SK-N-MC (cell line): Measurements from ENCODE around the gene LTK.
"Not testable (repeated sequence)": the region's sequence is repeated elsewhere in the genome, so short reads cannot be mapped to it uniquely, and the experiment has no call there.

ENCODE experiments used
- DNase-seq: peaks from one replicate; pipeline ENCODE4 v3.0.0-alpha.2; 2011; ENCODE audit warnings: low read depth, low spot score
- H3K27ac ChIP-seq: fragments of 200-600 bp; sonication (generic); 2 replicates; pipeline ENCODE4 v1.5.1; 2016; ENCODE audit warnings: mixed run types
- H3K36me3 ChIP-seq: fragments of 200-600 bp; sonication (generic); 2 replicates; pipeline ENCODE4 v1.6.1; 2017; ENCODE audit warnings: antibody characterized with exemption, low read length, mixed read lengths; ENCODE audit not compliant: insufficient read depth
- H3K4me3 ChIP-seq: fragments of 200-600 bp; sonication (generic); 2 replicates; pipeline ENCODE4 v1.5.1; 2016
- H3K9ac ChIP-seq: fragments of 200-600 bp; sonication (generic); 2 replicates; pipeline ENCODE4 v1.8.0; 2017; ENCODE audit warnings: mixed run types, mixed read lengths; ENCODE audit not compliant: insufficient read length
- H3K9me3 ChIP-seq: fragments of 200-600 bp; sonication (generic); 2 replicates; pipeline ENCODE4 v1.6.1; 2017; ENCODE audit warnings: low read depth, mild to moderate bottlenecking, antibody characterized with exemption, low read length, moderate library complexity, mixed read lengths
- EZH2 ChIP-seq: fragments of 200-600 bp; sonication (generic); IDR thresholded peaks from one replicate; pipeline ENCODE4 v1.6.1; 2017; ENCODE audit warnings: antibody characterized with exemption
- FOXP2 ChIP-seq: optimal IDR thresholded peaks from 2 replicates; pipeline ENCODE3; 2011; ENCODE audit warnings: mild to moderate bottlenecking, moderate library complexity; ENCODE audit not compliant: insufficient read depth; ENCODE audit errors: extremely low read length, control extremely low read depth
- POLR2AphosphoS5 ChIP-seq: IDR thresholded peaks from 2 replicates; pipeline ENCODE4 v1.6.1; 2012; ENCODE audit warnings: mild to moderate bottlenecking, low read depth, low read length, borderline replicate concordance

The LTK gene

DNA sequence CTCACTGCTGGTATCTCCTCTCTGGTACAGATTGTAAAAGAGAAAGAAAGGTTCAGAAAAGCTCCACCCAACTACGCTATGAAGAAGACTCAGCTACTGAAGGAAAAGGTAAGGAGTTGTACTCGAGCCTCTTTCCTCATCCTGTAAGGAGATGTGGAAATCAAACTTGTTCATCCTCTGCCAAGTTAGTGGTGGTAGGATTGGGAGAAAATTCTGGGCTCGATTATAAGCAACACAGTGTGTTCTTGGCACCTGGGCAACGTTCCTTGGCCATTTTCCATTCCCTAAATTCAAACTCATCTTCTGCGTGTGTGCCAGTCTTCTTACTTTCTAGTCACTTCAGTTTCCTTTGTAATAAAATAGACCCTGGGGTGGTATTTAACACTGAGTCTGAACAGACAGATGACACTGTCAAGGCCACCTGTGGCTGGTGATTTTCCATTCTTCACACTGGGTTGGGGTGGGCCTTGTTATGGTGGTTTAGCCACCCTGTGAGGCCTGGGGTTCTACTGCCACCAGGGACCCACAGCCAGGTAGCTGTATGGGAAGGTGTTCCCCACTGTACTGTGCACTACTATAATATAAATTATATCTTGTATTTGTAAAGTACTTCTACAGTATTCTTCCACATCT is 37.1 kb downstream of the LTK start:
- Histone ChIP-seq H3K9ac (no peak overlapping the region), H3K4me3 (no peak overlapping the region), H3K36me3 (peaks cover 72% of the 10 kb centered on the region), H3K9me3 (no peaks in the 10 kb centered on the region), H3K27ac (no peak overlapping the region)
- TF ChIP-seq POLR2AphosphoS5 (no peak), FOXP2 (no peak), EZH2 (no peak)
- DNase-seq = no peak

DNA sequence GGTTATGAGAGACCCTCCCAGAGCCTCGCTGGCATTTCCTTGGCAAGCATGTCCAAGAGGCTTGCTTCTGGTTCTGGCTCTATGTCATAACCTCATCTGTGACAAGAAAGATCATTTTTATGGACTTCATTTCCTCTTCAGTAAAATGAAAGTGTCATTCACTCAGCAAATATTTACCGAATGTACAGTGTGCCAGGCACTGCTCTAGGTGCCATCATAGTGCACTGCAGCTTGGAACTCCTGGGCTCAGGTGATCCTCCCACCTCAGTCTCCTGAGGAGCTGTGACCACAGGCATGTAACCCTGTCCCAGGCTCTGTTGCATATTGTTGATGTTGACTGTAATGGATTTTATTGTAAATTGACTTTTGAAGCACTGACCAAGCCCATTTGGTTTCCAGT is 38.7 kb downstream of the LTK start:
- Histone ChIP-seq H3K4me3 (no peak overlapping the region), H3K36me3 (peaks cover 69% of the 10 kb centered on the region)
- DNase-seq = no peak

DNA sequence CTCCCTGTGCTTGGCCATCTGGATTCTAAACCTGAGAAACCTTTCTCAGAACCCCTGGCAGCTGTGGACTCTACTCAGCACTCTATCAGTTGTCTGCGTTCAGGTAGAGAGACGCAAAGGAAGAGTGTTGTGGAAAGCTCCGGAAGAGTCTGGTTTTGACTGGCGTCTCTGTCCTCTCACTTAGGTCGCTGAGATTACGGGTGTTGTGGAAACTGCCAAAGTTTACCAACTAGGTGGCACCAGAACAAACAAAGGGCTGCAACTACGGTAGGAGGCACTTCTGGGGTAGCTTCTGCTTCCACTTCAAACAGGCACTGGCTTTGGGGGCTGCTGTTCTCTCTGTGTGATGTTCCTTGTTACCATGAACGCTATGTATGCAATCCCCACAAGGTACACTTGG is 39.2 kb downstream of the LTK start:
- H3K4me3 ChIP-seq = no peak overlapping the region
- H3K9me3 ChIP-seq = no peaks in the 10 kb centered on the region
- peaks cover 72% of the 10 kb centered on the region for H3K36me3 ChIP-seq
- no peak overlapping the region for H3K9ac ChIP-seq
- TF ChIP-seq EZH2 (no peak), FOXP2 (no peak), POLR2AphosphoS5 (no peak)
- no peak for DNase-seq
- no peak overlapping the region for H3K27ac ChIP-seq

More for the DNA sequence above, 38.7 kb downstream of the LTK start:
- Histone ChIP-seq H3K9me3 (no peaks in the 10 kb centered on the region), H3K27ac (no peak overlapping the region), H3K9ac (no peak overlapping the region)
- TF ChIP-seq POLR2AphosphoS5 (no peak), FOXP2 (no peak), EZH2 (no peak)

DNA sequence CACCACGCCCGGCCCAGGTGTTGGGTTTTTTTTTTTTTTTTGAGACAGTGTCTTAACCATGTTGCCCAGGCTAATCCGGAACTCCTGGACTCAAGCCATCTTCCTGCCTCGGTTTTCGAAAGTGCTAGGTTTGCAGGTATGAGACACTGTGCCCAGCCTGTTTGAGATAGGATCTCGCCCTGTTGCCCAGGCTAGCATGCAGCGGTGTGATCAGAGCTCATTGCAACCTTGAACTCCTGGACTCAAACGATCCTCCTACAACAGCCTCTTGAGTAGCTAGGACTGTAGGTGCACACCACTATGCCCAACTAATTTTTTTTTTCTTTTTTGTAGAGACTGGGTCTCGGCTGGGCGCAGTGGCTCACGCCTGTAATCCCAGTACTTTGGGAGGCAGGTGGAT is 40.2 kb downstream of the LTK start:
- Histone ChIP-seq H3K36me3 (peaks cover 65% of the 10 kb centered on the region), H3K27ac (no peak overlapping the region), H3K9ac (no peak overlapping the region), H3K4me3 (no peak overlapping the region), H3K9me3 (no peaks in the 10 kb centered on the region)
- no peak for DNase-seq
- TF ChIP-seq FOXP2 (no peak), EZH2 (no peak), POLR2AphosphoS5 (no peak)

DNA sequence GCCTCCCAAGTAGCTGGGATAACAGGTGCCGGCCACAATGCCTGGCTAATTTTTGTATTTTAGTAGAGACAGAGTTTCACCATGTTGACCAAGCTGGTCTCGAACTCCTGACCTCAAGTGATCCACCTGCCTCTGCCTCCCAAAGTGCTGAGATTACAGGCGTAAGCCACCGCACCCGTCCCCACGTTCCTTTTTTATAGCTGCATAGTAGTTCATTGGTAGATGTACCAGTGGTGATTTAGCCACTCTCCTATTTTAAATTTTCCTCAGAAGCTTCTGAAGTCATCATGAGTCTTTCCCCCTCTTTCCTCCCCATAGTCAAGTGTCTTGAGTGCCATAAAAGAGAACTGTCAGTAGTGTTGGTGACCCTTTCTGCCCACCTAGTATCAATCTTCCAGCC is 44.0 kb downstream of the LTK start:
- DNase-seq, H3K9me3 ChIP-seq, H3K4me3 ChIP-seq, H3K27ac ChIP-seq, H3K9ac ChIP-seq: not testable (repeated sequence)
- peaks cover 56% of the 10 kb centered on the region for H3K36me3 ChIP-seq

DNA sequence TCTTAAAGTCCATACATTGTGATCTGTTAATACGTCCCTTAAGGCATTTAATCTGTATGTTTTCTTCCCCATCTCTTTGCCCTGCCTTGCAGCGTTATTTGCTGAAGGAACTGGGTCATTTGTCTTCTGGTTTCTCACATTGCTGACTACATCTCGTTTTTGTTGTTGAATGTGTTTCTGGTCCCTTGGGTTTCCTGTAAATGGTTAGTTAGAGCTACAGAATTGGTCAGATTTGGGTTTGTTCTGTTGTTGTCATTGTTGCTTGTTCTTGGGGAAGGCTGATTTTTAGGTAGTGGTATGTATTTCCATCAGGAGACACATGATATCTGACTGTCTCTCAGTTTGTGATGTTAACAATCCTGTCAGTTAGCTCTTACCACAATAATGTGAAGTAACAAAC is 46.9 kb downstream of the LTK start:
- TF ChIP-seq EZH2 (no peak), FOXP2 (no peak), POLR2AphosphoS5 (no peak)
- Histone ChIP-seq H3K4me3 (no peak overlapping the region), H3K27ac (no peak overlapping the region), H3K9me3 (no peaks in the 10 kb centered on the region), H3K9ac (no peak overlapping the region), H3K36me3 (peaks cover 60% of the 10 kb centered on the region)
- DNase-seq = no peak

DNA sequence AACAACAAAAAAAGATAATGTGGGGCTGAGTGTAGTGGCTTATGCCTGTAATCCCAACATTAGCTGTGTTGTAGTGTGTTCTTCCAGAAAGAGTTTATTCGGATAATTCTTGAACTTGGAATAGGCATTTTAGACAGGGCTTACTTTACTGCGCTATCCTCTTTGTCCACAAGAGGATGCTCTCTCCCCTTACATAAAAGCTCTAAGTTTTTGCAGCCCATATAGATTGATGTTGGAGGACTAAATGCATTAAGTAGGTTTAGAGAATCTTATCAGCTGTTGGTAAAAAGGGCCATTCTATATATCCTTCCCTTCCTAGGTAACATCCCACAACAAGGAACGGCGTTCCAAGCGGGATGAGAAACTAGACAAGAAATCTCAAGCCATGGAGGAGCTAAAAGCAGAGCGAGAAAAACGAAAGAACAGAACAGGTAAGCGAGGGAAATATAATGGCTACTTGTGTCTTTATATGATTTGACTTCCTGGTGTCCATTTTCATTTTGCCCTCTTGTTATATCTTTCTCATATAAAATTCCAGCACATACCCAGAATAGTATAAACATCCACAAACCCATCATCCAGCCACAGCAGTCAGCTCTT is 47.7 kb downstream of the LTK start:
- Histone ChIP-seq H3K36me3 (peaks cover 53% of the 10 kb centered on the region), H3K9ac (no peak overlapping the region), H3K4me3 (no peak overlapping the region), H3K27ac (no peak overlapping the region), H3K9me3 (no peaks in the 10 kb centered on the region)
- TF ChIP-seq EZH2 (no peak), POLR2AphosphoS5 (no peak)
- peak; percentile 44 for DNase-seq

DNA sequence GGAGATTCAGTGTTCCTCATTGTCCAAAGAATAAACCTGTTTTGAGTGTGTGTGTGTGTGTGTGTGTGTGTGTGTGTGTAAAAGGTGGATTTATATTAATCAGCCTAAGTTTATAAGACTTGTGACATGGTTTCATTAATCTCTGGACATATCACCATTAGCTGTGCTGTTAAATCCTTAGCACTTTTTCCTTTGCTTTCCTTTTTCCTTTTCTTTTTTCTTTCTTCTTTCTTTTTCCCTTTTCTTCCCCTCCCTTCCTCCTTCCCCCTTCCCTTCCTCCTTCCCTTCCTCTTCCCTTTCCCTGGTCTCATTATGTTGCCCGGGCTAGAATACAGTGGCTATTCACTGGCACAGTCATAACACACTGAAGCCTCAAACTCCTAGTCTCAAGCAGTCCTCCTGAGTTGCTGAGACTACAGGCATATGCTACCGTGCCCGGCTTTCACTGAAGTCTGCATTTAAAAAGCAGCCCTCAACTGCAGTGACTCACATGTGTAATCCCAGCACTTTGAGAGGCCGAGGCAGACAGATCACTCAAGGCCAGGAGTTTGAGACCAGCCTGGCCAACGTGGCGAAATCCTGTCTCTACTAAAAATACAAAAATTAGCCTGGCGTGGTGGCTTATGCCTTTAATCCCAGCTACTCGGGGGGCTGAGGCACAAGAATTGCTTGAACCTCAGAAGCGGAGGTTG is 48.6 kb downstream of the LTK start:
- TF ChIP-seq POLR2AphosphoS5 (no peak), EZH2 (no peak), FOXP2 (no peak)
- no peak for DNase-seq
- H3K9ac ChIP-seq = no peak overlapping the region

More for the DNA sequence above, 48.6 kb downstream of the LTK start:
- Histone ChIP-seq H3K27ac (no peak overlapping the region), H3K9me3 (no peaks in the 10 kb centered on the region), H3K36me3 (peaks cover 47% of the 10 kb centered on the region), H3K4me3 (no peak overlapping the region)
